Measurements from ENCODE around the gene MRPL52.
A peak's percentile ranks its signal among the peaks of the same experiment; 100 is the strongest.
"Not testable (repeated sequence)": the region's sequence is repeated elsewhere in the genome, so short reads cannot be mapped to it uniquely, and the experiment has no call there.

Gene MRPL52

GRCh38 chr14:22847661-22848341 lies 18.1 kb downstream of the MRPL52 start:
- Histone ChIP-seq H3K36me3 (no peaks in the 10 kb centered on the region), H3K4me3 (ENCODE audit: low read depth in 1 of 2, low read length in 1 of 2) (no peak overlapping the region), H3K4me1 (ENCODE audit: control insufficient read depth in 1 of 2, insufficient read depth in 1 of 2, low read depth in 1 of 2, low read length in 1 of 2) (peaks cover 14 to 20% of the 10 kb centered on the region in 2 experiments), H3K27ac (no peak overlapping the region), H3K9me3 (no peaks in the 10 kb centered on the region), H3K27me3 (peaks cover 19% of the 10 kb centered on the region)
- TF ChIP-seq, protein P1, sequence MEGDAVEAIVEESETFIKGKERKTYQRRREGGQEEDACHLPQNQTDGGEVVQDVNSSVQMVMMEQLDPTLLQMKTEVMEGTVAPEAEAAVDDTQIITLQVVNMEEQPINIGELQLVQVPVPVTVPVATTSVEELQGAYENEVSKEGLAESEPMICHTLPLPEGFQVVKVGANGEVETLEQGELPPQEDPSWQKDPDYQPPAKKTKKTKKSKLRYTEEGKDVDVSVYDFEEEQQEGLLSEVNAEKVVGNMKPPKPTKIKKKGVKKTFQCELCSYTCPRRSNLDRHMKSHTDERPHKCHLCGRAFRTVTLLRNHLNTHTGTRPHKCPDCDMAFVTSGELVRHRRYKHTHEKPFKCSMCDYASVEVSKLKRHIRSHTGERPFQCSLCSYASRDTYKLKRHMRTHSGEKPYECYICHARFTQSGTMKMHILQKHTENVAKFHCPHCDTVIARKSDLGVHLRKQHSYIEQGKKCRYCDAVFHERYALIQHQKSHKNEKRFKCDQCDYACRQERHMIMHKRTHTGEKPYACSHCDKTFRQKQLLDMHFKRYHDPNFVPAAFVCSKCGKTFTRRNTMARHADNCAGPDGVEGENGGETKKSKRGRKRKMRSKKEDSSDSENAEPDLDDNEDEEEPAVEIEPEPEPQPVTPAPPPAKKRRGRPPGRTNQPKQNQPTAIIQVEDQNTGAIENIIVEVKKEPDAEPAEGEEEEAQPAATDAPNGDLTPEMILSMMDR (IDR thresholded peaks at IDR 0.05) = no peak

- Histone ChIP-seq H3K4me1 (ENCODE audit: control insufficient read depth in 1 of 2, insufficient read depth in 1 of 2, low read depth in 1 of 2, low read length in 1 of 2) (peaks cover 15 to 28% of the 10 kb centered on the region in 2 experiments), H3K9me3 (no peaks in the 10 kb centered on the region), H3K4me3 (ENCODE audit: low read depth in 1 of 2, low read length in 1 of 2) (no peak overlapping the region), H3K27ac (no peak overlapping the region), H3K36me3 (no peaks in the 10 kb centered on the region), H3K27me3 (peaks cover 19% of the 10 kb centered on the region)
- TF ChIP-seq, protein P1 (IDR thresholded peaks at IDR 0.05) = no peak
Observed at GRCh38 chr14:22848351-22849164, 18.9 kb downstream of the MRPL52 start.

- no peaks in the 10 kb centered on the region for H3K36me3 ChIP-seq
- peaks cover 17 to 30% of the 10 kb centered on the region in 2 experiments for H3K4me1 ChIP-seq (ENCODE audit: control insufficient read depth in 1 of 2, insufficient read depth in 1 of 2, low read depth in 1 of 2, low read length in 1 of 2)
- no peak overlapping the region for H3K27ac ChIP-seq
- peaks cover 19% of the 10 kb centered on the region for H3K27me3 ChIP-seq
- no peak overlapping the region for H3K4me3 ChIP-seq (ENCODE audit: low read depth in 1 of 2, low read length in 1 of 2)
- H3K9me3 ChIP-seq = no peaks in the 10 kb centered on the region
- TF ChIP-seq, protein P1 (IDR thresholded peaks at IDR 0.05) = no peak
Observed at GRCh38 chr14:22849212-22849819, 19.6 kb downstream of the MRPL52 start.

- TF ChIP-seq, protein P1 (IDR thresholded peaks at IDR 0.05) = no peak
- Histone ChIP-seq H3K9me3 (no peaks in the 10 kb centered on the region), H3K27me3 (peaks cover 19% of the 10 kb centered on the region), H3K4me3 (ENCODE audit: low read depth in 1 of 2, low read length in 1 of 2) (no peak overlapping the region), H3K36me3 (no peaks in the 10 kb centered on the region), H3K4me1 (ENCODE audit: control insufficient read depth in 1 of 2, insufficient read depth in 1 of 2, low read depth in 1 of 2, low read length in 1 of 2) (peaks cover 17 to 30% of the 10 kb centered on the region in 2 experiments), H3K27ac (peak overlapping the region; percentile 13)
Observed at GRCh38 chr14:22850944-22851764, 21.5 kb downstream of the MRPL52 start.

GRCh38 chr14:22852178-22852577 lies 22.5 kb downstream of the MRPL52 start:
- not testable (repeated sequence) for H3K36me3 ChIP-seq; H3K4me3 ChIP-seq (ENCODE audit: low read depth in 1 of 2, low read length in 1 of 2); H3K27ac ChIP-seq; H3K9me3 ChIP-seq
- Histone ChIP-seq H3K27me3 (peaks cover 19% of the 10 kb centered on the region), H3K4me1 (ENCODE audit: control insufficient read depth in 1 of 2, insufficient read depth in 1 of 2, low read depth in 1 of 2, low read length in 1 of 2) (peaks cover 17 to 30% of the 10 kb centered on the region in 2 experiments)
